GM21423 (cell line): Measurements from ENCODE around the gene ITPA.
"Not testable (repeated sequence)": the region's sequence is repeated elsewhere in the genome, so short reads cannot be mapped to it uniquely, and the experiment has no call there.

Experiments
- ATAC-seq: cut with Tn5 transposase; IDR thresholded peaks from one replicate; pipeline ENCODE4 v1.9.1; 2021; ENCODE audit warnings: mild to moderate bottlenecking, moderate library complexity; ENCODE audit not compliant: unreplicated experiment

The ITPA gene

DNA sequence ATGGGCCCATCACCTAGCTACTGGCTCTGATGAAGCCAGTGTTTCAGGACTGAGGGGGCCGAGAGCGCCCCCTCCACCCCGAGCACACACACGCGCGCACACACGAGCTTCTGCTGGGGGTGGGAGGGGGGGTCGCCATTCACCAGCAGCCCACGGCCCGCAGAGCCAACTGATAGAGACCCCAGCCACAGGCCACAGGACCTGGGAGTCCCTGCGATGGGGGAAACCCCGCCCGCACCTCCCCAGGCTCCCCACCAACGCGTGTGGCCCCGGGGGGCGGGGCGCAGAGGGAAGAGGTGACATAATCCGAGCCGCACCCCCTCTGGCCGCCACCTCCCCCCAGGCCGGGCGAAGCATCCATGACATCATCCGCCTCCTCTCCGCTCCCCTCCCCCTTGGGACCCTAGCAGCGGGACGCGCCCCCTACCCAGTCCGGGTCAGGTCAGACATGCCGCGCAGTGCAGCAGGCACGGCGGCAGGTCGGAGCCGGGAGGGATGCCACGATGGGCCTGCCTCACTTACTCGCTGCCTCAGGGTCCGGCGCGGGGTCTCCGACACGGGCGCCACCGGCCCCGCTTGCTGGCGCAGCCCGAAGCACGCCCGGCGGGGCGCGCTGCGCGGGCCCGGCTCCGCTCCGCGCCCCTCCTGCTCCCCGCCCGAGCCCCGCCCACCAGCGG is 36.2 kb upstream of the ITPA start, which contains the start of gene LZTS3:
Gene LZTS3 (minus strand): TSS at position 617 of the 677 bp plus-strand sequence. CDS start 6,386 bp downstream, outside the sequence.
- peak; percentile 46 for ATAC-seq

DNA sequence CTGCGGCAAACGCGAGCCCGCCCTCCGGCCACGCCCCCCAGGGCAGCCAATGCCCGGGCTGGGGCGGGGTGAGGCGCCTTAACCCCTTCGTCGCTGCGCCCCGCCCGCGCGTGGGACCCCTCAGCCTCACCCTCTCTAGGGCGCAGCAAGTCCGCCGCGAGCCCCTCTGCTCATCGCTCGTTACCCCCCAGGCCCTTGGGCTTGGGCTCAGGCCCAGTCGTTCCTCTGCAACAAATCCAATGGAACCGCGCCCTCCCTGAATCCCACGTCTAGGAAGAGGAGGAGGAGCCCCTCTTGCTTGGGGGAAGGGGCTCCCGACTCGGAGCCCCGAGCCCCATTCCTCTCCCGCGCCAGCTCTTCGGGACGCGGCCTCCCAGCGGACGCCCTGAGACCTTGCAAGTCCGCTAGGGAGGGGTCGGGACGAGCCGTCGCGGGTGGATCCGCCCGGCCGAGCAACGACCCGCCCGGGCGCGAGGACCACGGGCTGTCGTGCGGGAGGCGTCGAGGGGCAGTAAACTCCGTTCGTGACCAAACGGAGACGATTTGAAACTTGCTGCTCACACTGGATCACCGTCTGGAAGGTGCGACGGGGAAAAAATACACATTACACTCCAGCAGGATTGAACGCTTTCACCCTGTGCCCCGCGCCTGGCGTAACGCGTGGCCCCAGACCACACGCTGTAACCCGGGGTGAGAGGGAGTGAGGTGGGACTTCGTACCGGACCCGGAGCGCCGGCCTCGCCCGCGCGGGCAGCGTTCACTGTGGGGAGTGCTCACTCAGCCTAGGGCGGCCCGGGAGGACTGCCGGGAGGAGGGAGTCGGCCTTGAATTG is 35.5 kb upstream of the ITPA start:
- peak; percentile 85 for ATAC-seq

DNA sequence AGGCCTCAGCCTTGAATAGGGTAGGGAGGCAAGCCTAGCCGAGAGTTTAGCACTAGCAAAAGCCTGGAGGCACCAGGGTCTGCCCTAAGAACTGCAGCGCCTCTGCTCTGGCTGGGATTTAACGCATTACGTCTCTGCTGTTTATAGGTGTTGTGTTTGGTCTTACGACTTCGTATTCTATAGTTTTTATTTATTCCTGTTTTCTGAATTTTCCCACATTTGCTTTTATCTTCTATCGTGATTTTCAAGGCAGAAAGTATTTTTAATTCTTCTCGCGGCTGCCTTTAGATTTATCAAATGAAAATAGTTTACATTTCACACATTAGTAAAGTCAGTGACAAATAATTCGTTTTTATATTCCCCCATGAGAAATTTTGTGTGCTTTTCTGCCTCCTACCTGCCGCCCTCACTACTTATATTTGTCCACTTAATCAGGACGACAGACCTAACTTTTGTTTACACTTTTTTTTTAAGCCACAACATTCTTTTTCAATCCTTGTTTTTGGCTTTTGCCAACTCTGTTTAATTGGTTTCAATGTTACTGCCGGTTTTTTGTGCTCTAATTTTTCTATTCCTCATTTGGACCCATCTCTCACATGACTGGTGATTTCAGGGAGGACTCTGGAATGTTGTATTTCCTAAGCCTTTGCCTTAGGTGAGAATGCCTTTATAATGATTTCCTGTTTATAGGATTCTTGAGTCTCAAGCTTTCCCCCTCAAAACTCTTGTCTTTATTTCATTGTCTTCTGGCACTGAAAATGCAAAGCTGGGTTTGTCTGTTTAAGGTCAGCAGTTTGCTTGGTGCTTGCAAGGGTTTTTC is 34.6 kb upstream of the ITPA start:
- no peak for ATAC-seq

DNA sequence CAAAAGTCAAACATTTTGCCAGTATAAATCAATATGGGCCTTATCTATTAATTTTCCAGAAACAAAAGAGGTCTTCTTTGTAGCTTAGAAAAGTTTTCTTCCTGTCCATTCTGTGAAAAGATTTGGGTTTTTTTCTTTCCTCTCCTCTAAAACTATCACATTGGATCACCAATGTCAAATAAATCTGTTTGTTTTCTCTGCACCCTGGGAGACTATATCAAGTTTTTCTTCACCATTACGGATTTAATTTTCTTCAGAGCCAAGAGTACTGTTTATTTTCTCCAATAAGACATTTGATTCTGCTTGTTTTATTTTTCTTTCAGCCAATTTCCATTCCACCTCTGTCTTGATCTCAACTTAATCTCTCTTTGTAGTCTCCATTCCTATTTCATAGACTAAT is 34.0 kb upstream of the ITPA start:
- ATAC-seq, result no peak

DNA sequence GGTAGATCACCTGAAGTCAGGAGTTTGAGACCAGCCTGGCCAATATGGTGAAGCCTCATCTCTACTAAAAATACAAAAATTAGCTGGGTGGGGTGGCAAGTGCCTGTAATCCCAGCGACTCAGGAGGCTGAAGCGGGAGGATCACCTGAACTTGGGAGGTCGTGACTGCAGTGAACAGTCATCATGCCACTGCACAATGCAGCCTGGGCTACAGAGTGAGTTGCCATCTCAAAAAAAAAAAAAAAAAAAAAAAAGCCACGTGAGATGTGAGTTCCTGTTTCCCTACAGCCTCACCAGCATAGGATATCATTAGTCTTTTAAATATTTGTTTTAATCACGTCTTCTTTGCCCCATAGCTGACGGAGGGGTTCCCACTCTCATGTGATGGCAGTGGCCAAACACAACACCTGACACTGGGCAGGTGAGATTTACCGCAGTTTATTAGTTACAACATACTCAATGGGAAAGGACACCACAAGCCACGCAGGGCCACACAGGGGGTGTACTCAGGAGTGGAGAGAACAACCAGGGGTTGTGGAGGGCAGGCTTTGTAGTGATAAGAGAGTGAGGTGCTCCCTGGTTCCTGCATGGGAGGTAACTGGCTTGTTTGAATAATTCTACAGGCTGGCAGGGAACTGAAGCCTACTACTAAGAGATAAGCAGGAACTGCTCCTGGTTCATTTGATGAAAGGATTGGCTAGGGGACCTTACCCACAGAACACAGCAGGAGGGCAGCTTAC is 31.4 kb upstream of the ITPA start:
- ATAC-seq, result no peak

DNA sequence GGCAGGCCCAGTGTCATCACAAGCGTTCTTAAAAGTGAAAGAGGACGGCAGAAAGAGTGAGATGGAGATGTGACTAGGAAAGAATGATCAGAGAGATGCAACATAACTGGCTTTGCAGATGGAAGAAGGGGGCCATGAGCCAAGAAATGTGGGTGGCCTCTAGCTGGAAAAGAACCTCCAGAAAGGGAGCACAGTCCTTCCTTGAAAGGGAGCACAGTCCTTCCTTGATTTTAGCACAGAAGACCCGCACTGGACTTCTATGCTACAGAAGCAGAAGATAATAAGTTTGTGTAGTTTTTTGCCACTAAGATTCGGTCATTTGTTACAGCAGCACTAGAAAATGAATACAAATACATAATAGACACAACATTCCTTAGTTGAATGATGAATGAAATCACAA is 29.0 kb upstream of the ITPA start:
- no peak for ATAC-seq

DNA sequence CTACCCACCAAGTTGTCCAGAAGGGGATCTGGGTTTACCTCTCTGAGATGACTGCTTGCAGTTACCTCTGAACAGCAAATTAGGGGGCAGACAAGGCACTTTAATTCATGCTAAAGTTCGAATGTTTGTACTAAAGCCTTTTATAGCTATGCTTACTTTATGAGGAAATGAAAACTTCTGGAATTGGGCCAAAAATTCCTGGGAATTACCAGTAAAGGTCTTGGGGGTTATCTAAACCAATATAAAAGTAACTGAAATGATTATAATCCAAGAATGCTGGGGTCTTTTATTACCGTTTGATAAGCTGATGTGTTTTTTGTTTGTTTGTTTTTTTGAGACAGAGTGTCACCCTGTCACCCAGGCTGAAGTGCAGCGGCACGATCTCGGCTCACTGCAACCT is 28.0 kb upstream of the ITPA start:
- no peak for ATAC-seq

DNA sequence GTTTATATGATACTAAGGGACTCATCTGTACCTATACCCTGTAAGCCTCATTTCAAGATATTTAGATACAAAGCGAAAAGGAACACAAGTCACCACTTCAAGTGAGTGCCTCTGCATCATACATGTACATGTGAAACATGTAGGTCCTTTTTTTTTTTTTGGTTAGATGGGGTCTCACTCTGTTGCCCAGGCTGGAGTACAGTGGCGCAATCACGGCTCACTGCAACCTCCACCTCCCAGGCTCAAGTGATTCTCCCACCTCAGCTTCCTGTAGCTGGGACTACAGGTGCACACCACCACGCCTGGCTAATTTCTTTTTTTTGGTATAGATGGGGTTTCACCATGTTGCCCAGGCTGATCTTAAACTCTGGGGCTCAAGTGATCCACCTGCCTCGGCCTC is 26.9 kb upstream of the ITPA start:
- ATAC-seq, result not testable (repeated sequence)

DNA sequence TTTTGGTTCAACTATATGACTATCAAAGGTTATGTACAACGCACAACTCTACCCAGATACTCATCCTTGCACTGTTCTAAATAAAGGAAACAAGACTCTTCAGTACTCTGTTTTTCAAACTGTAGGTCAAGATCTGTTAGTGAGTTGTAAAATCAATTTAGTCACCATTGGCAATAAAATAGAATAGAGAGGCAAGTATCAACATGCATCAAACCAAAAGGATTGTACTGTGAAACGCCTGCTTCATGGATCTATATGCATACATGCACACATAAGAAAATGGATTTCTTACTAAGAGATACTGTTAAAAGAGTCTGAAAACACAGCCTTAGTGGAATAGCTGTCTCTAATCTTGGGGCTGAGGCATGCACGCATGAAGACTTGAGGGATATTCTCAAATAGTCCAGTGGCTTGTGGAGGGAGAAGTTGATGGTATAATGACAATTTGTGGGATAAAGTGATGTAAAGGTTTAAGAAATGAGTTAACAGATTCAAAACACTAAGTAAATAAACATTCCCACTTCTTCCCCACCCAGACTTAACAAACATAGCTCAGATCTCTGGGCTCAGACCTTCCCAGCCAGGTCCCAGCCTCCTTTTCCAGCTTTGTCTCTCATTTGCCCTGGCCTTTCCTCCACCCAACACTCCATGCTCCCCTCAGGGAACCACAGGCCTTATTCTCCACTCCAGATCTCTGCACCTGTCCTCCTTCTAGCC is 25.2 kb upstream of the ITPA start:
- no peak for ATAC-seq

DNA sequence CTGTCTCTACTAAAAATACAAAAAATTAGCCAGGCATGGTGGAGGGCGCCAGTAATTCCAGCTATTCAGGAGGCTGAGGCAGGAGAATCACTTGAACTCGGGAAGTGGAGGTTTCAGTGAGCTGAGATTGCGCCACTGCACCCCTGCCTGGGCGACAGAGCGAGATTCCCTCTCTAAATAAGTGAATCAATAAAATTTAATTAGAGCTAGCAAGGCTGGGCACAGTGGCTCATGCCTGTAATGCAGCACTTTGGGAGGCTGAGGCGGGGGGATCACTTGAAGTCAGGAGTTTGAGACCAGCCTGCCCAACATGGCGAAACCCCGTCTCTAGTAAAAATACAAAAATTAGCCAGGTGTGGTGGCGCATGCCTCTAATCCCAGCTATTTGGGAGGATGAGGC is 21.4 kb upstream of the ITPA start:
- ATAC-seq, result not testable (repeated sequence)

DNA sequence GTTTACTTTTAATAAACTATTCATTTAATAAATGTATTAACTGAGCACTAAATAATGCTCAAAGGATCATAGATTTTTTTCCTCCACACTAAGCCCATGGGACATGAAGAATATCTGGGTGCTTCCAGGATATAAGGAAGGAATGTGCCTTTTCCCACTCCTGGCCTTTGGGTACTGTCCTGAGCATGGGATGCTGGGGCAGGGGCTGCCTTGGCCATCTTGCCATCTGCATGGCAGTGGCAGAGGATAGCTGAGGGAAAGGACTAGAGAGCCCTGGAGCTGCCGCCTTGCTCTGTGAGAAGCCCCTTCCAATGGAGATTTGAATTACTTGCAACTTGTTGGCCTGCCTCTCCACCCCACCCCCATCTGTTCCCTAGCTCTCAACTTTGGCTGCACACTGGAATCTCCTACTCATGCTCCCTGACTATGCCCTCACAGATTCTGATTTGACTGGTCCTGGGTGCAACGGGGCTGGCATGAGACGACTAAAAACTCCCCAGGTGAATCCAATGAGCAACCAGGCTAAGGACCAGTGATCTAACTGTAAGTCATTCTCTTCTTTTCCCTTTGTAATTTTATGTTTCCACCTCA is 20.4 kb upstream of the ITPA start:
- ATAC-seq, result no peak

DNA sequence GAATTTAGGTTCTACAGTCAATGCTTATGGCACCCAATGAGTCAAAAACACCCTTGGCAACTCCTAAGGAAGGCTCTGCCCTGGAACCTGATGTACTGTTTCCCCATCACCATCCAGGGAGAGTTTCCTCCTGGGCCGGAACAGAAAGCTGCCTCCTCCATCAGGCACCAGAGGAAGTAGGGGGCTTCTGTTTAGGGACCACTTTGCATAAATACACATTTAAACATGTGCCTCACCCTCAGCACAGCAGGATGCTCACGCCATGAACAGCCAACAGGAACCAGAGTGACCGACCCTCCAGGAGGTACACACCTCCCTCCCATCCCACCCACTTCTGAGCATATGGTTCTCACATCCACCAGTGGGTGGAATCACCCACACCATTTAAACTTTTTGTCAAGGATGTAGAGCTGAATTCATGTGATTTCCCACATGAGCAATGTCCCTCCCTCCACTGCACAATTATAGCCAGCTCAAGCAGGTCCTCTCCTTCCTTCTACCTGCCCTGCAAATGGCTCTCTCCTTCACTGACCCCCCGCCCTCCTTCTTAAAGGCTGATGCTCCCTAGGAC is 19.7 kb upstream of the ITPA start:
- no peak for ATAC-seq

DNA sequence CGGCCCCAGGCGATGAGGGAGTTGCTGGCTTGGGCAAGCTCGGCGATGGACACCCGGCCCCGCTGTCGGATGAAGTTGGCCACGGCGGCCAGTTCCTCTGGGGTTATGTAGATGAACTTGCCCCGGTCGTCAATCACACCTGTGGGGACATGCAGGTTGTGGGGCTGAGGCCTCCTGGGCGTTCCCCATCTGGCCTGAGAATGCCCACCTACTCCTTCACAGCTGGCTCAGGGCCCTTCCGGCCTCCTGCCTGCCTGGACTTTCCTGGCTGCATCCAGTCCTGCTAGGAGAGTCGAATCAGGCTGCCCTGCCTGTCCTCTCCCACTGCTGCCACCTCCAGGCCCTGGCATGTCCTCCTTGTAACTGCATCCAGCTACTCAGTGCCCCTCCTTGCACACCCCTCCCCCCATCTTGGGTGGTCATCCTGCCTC is 18.6 kb upstream of the ITPA start:
- no peak for ATAC-seq

DNA sequence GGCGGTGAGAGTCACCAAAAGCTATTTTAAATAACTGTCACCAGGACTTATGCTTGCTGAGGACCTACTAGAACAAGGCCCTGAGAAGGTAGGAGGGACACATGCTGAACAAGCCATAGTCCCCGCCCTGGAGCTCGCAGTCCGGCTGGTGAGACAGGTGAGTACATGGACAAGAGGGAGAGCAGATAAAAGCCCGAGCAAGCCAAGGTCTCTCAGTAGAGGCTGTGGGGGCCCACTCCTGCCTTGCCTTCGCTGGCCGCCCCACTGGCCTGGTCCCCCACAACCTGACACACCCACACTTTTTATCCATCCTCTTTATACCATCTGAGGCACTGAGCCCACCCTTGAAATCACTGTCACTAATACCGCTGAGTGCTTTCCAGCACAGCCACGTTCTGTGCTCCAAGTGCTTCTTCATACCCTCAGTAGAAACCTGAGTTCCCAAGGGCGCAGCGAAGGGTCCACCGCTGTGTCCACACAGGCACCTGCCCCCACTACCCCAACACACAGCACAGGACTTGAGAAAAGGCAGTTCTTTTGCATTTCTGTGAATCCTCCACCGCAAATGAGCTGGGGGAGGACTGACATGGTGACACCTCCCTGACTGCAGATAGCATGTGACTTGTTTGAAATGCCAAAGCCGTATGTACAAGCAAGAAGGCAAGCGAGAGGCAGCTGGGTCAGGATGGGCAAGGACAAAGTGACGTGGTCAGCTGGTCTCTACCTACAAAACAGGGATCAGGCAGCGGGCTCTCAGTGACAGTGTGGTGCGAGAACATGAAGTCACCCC is 16.9 kb upstream of the ITPA start:
- ATAC-seq, result no peak

DNA sequence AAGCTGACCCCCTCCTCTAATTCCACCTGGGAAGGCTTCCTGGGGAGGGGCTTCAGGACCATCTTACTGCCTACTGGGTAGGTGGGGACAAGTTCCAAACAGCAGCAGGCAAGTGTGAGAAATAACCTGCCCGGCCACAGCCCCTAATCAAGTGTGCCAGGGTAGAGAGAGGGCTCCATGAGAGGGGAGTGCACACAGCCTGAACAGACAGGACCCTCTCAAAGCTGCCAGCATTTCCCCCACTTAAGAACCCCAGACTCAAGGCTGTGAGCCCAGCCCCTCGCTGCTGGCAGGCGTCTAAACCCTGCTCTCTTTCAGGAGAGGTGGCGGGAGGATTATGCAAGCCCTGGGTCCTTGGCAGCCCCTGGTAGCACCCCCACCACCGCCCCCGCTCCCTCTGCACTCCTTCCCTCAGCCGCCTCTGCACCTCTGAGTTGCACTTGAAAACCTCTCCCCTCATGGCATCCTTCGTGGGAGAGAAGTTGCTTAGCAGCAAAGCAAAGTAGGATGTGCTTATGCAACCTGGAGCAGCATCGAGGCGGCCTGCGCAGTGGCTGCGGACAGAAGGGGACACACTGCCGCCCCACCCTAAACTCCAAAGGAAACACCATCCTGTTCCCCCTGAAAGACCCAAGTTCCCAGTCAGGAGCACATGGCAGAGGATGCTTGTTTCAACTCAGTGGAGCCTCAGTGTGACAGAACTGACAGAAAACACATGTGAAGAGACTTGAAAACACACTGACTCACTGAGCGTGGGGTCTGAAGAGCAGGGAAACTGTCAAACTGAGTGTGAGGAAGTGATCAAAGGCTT is 15.3 kb upstream of the ITPA start:
- ATAC-seq, result no peak

DNA sequence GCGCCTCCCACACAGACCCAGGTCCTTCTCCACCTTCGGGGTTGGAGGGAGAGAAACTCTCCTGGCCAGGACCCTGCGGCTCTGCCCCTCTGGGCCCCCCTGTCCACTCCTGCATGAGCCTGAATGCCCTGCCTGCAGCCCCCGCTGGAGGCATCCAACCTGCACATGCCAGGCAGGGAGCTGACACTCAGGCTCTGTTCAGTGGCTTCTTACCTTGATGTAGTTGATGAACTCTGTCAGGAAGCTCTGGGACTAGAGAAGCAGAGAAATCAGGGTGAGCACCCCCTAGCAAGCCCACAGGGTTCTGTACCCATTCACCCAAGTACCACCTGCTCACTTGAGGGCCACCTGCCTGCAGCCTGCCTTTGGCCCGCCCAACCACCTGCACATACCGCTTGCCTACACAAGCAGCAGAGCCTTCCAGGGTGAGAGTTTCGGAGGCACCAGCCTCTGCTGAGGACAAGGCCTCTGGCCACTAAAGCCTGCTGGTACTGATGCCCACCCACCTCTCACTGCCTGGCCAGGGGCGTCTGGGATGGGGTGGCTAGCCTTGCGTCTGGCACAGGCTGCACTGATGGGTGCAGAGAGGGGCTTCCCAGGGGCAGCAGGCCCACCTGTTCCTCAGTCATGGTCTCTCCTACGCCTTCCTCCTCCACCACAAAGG is 14.5 kb upstream of the ITPA start:
- ATAC-seq, result no peak

DNA sequence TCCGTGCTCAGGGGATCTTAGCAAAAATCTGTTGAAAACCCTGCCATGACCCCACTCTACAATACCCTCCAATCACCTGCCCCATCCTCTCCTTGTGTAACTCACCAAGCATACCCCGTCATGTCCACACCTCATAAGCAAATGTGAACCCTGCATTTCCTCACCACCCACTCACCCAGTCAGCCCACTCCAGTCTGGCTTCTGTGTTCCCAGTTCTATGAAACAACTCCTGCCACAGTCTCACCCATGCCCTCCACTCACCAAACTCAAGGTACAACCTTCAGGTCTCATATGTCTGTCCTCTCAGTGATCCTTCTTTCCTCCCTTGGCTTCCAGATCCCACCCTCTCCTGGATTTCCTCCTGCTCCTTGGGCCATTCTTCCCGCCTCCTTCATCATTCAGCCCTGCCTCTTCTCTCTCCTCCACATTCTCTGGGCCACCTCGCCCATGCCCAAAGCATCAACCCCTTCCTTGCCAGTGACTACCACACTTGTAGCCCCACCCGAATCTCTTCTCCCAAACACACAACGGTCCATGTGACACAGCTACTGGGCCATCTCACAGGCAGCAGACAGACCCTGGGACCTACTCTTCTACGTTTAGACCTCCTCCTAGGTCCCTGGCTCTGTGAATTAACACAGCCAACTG is 13.6 kb upstream of the ITPA start:
- ATAC-seq, result no peak
